ENCODE results near the gene ATP5MC2. TPM values are rescaled to one million over a fixed set of nuclear protein-coding genes. Genes with fewer than 3 reads are reported as not detected.
"Not testable (repeated sequence)": the region's sequence is repeated elsewhere in the genome, so short reads cannot be mapped to it uniquely, and the experiment has no call there.

ATP5MC2 gene
- total RNA-seq, 1 experiment from 2014 or later, result 957 TPM

GRCh38 chr12:53657041-53657440, 18.8 kb downstream of the ATP5MC2 start:
- no peak overlapping the region for H2AFZ ChIP-seq (ENCODE audit: low read length)
- H3K9me3 ChIP-seq (ENCODE audit: low read length), result no peaks in the 10 kb centered on the region
- H3K9me2 ChIP-seq (replicated peaks; ENCODE audit: insufficient read depth, low read length), result no peaks in the 10 kb centered on the region
- no peak overlapping the region for H3K4me3 ChIP-seq (ENCODE audit: low read length)
- no peak overlapping the region for H3K4me2 ChIP-seq (ENCODE audit: low read depth, low read length, poor library complexity, severe bottlenecking)
- H3K79me2 ChIP-seq (ENCODE audit: low read length), result no peaks in the 10 kb centered on the region
- no peak overlapping the region for H3K9ac ChIP-seq (ENCODE audit: low read length)
- H3K27me3 ChIP-seq (ENCODE audit: low read length), result no peaks in the 10 kb centered on the region
- H3K36me3 ChIP-seq (ENCODE audit: insufficient read depth, low read length), result no peaks in the 10 kb centered on the region
- DNase-seq, result no peak
- no peaks in the 10 kb centered on the region for H3K4me1 ChIP-seq (ENCODE audit: low read length)
- no peak overlapping the region for H3K27ac ChIP-seq (ENCODE audit: low read length)
- H4K20me1 ChIP-seq (ENCODE audit: insufficient read depth, low read depth, low read length), result no peaks in the 10 kb centered on the region

GRCh38 chr12:53653595-53653994, 22.3 kb downstream of the ATP5MC2 start:
- no peak overlapping the region for H3K4me3 ChIP-seq (ENCODE audit: low read length)
- H3K79me2 ChIP-seq (ENCODE audit: low read length), result no peaks in the 10 kb centered on the region
- H3K9me3 ChIP-seq (ENCODE audit: low read length), result no peaks in the 10 kb centered on the region
- DNase-seq, result no peak
- no peaks in the 10 kb centered on the region for H3K9me2 ChIP-seq (replicated peaks; ENCODE audit: insufficient read depth, low read length)
- H4K20me1 ChIP-seq (ENCODE audit: insufficient read depth, low read depth, low read length), result no peaks in the 10 kb centered on the region
- no peak overlapping the region for H3K4me2 ChIP-seq (ENCODE audit: low read depth, low read length, poor library complexity, severe bottlenecking)
- H2AFZ ChIP-seq (ENCODE audit: low read length), result no peak overlapping the region
- H3K36me3 ChIP-seq (ENCODE audit: insufficient read depth, low read length), result no peaks in the 10 kb centered on the region
- no peaks in the 10 kb centered on the region for H3K27me3 ChIP-seq (ENCODE audit: low read length)
- no peak overlapping the region for H3K9ac ChIP-seq (ENCODE audit: low read length)
- no peaks in the 10 kb centered on the region for H3K4me1 ChIP-seq (ENCODE audit: low read length)
- no peak overlapping the region for H3K27ac ChIP-seq (ENCODE audit: low read length)

- Histone ChIP-seq H3K36me3 (ENCODE audit: insufficient read depth, low read length) (no peaks in the 10 kb centered on the region), H3K9ac (ENCODE audit: low read length) (no peak overlapping the region)
These were observed 23.5 kb downstream of the ATP5MC2 start for GRCh38 chr12:53652366-53652765.

GRCh38 chr12:53651737-53652136, 24.1 kb downstream of the ATP5MC2 start:
- Histone ChIP-seq H3K36me3 (ENCODE audit: insufficient read depth, low read length) (no peaks in the 10 kb centered on the region), H3K9me2 (replicated peaks; ENCODE audit: insufficient read depth, low read length) (no peaks in the 10 kb centered on the region), H3K27me3 (ENCODE audit: low read length) (no peaks in the 10 kb centered on the region)

More at GRCh38 chr12:53652366-53652765, 23.5 kb downstream of the ATP5MC2 start:
- no peak for DNase-seq
- Histone ChIP-seq H3K4me2 (ENCODE audit: low read depth, low read length, poor library complexity, severe bottlenecking) (no peak overlapping the region), H3K27me3 (ENCODE audit: low read length) (no peaks in the 10 kb centered on the region), H3K27ac (ENCODE audit: low read length) (no peak overlapping the region), H3K9me2 (replicated peaks; ENCODE audit: insufficient read depth, low read length) (no peaks in the 10 kb centered on the region), H3K4me1 (ENCODE audit: low read length) (no peaks in the 10 kb centered on the region), H4K20me1 (ENCODE audit: insufficient read depth, low read depth, low read length) (no peaks in the 10 kb centered on the region), H3K4me3 (ENCODE audit: low read length) (no peak overlapping the region), H2AFZ (ENCODE audit: low read length) (no peak overlapping the region), H3K9me3 (ENCODE audit: low read length) (no peaks in the 10 kb centered on the region), H3K79me2 (ENCODE audit: low read length) (no peaks in the 10 kb centered on the region)

GRCh38 chr12:53646300-53646699, 29.6 kb downstream of the ATP5MC2 start:
- H3K36me3 ChIP-seq (ENCODE audit: insufficient read depth, low read length); H3K4me3 ChIP-seq (ENCODE audit: low read length); H3K9me3 ChIP-seq (ENCODE audit: low read length); H3K27ac ChIP-seq (ENCODE audit: low read length); H3K27me3 ChIP-seq (ENCODE audit: low read length); DNase-seq; H3K4me2 ChIP-seq (ENCODE audit: low read depth, low read length, poor library complexity, severe bottlenecking); H4K20me1 ChIP-seq (ENCODE audit: insufficient read depth, low read depth, low read length); H3K79me2 ChIP-seq (ENCODE audit: low read length); H3K9ac ChIP-seq (ENCODE audit: low read length); H3K4me1 ChIP-seq (ENCODE audit: low read length); H3K9me2 ChIP-seq (replicated peaks; ENCODE audit: insufficient read depth, low read length); H2AFZ ChIP-seq (ENCODE audit: low read length): not testable (repeated sequence)

More at GRCh38 chr12:53651737-53652136, 24.1 kb downstream of the ATP5MC2 start:
- no peak overlapping the region for H3K4me2 ChIP-seq (ENCODE audit: low read depth, low read length, poor library complexity, severe bottlenecking)
- no peaks in the 10 kb centered on the region for H3K79me2 ChIP-seq (ENCODE audit: low read length)
- H3K4me3 ChIP-seq (ENCODE audit: low read length), result no peak overlapping the region
- no peak overlapping the region for H3K9ac ChIP-seq (ENCODE audit: low read length)
- H2AFZ ChIP-seq (ENCODE audit: low read length), result no peak overlapping the region
- DNase-seq, result no peak
- H3K4me1 ChIP-seq (ENCODE audit: low read length), result no peaks in the 10 kb centered on the region
- H4K20me1 ChIP-seq (ENCODE audit: insufficient read depth, low read depth, low read length), result no peaks in the 10 kb centered on the region
- H3K9me3 ChIP-seq (ENCODE audit: low read length), result no peaks in the 10 kb centered on the region
- no peak overlapping the region for H3K27ac ChIP-seq (ENCODE audit: low read length)

GRCh38 chr12:53645165-53645564, 30.7 kb downstream of the ATP5MC2 start:
- Histone ChIP-seq H3K9me2 (replicated peaks; ENCODE audit: insufficient read depth, low read length) (no peaks in the 10 kb centered on the region), H3K4me2 (ENCODE audit: low read depth, low read length, poor library complexity, severe bottlenecking) (no peak overlapping the region), H3K9me3 (ENCODE audit: low read length) (no peaks in the 10 kb centered on the region), H4K20me1 (ENCODE audit: insufficient read depth, low read depth, low read length) (no peaks in the 10 kb centered on the region), H3K27ac (ENCODE audit: low read length) (no peak overlapping the region), H3K79me2 (ENCODE audit: low read length) (no peaks in the 10 kb centered on the region), H3K9ac (ENCODE audit: low read length) (no peak overlapping the region), H3K4me3 (ENCODE audit: low read length) (no peak overlapping the region), H2AFZ (ENCODE audit: low read length) (no peak overlapping the region), H3K36me3 (ENCODE audit: insufficient read depth, low read length) (no peaks in the 10 kb centered on the region), H3K4me1 (ENCODE audit: low read length) (no peaks in the 10 kb centered on the region), H3K27me3 (ENCODE audit: low read length) (no peaks in the 10 kb centered on the region)
- no peak for DNase-seq

GRCh38 chr12:53644133-53644532, 31.8 kb downstream of the ATP5MC2 start:
- H3K4me1 ChIP-seq (ENCODE audit: low read length), result no peaks in the 10 kb centered on the region
- H3K9ac ChIP-seq (ENCODE audit: low read length), result no peak overlapping the region
- H2AFZ ChIP-seq (ENCODE audit: low read length), result no peak overlapping the region
- no peaks in the 10 kb centered on the region for H3K36me3 ChIP-seq (ENCODE audit: insufficient read depth, low read length)
- H3K27me3 ChIP-seq (ENCODE audit: low read length), result no peaks in the 10 kb centered on the region
- no peaks in the 10 kb centered on the region for H3K9me2 ChIP-seq (replicated peaks; ENCODE audit: insufficient read depth, low read length)
- no peak overlapping the region for H3K4me3 ChIP-seq (ENCODE audit: low read length)
- no peak for DNase-seq
- no peaks in the 10 kb centered on the region for H3K79me2 ChIP-seq (ENCODE audit: low read length)
- no peak overlapping the region for H3K27ac ChIP-seq (ENCODE audit: low read length)
- no peaks in the 10 kb centered on the region for H4K20me1 ChIP-seq (ENCODE audit: insufficient read depth, low read depth, low read length)
- no peak overlapping the region for H3K4me2 ChIP-seq (ENCODE audit: low read depth, low read length, poor library complexity, severe bottlenecking)
- no peaks in the 10 kb centered on the region for H3K9me3 ChIP-seq (ENCODE audit: low read length)

GRCh38 chr12:53643232-53643979, 32.5 kb downstream of the ATP5MC2 start:
- no peaks in the 10 kb centered on the region for H3K27me3 ChIP-seq (ENCODE audit: low read length)
- no peak overlapping the region for H3K27ac ChIP-seq (ENCODE audit: low read length)
- H3K4me3 ChIP-seq (ENCODE audit: low read length), result no peak overlapping the region
- H3K4me2 ChIP-seq (ENCODE audit: low read depth, low read length, poor library complexity, severe bottlenecking), result no peak overlapping the region
- H3K4me1 ChIP-seq (ENCODE audit: low read length), result no peaks in the 10 kb centered on the region
- no peak overlapping the region for H3K9ac ChIP-seq (ENCODE audit: low read length)
- H3K79me2 ChIP-seq (ENCODE audit: low read length), result no peaks in the 10 kb centered on the region
- no peaks in the 10 kb centered on the region for H4K20me1 ChIP-seq (ENCODE audit: insufficient read depth, low read depth, low read length)
- no peaks in the 10 kb centered on the region for H3K36me3 ChIP-seq (ENCODE audit: insufficient read depth, low read length)
- H3K9me3 ChIP-seq (ENCODE audit: low read length), result no peaks in the 10 kb centered on the region
- no peak for DNase-seq
- no peak overlapping the region for H2AFZ ChIP-seq (ENCODE audit: low read length)
- H3K9me2 ChIP-seq (replicated peaks; ENCODE audit: insufficient read depth, low read length), result no peaks in the 10 kb centered on the region

Measured in Karpas-422 (cell line).